Measurements from ENCODE around the gene SELENON. TPM values are rescaled to one million over a fixed set of nuclear protein-coding genes. Genes with fewer than 3 reads are reported as not detected.

The SELENON gene
- total and polyA plus RNA-seq, 12 donors = 8.7 to 105 (median 67.8) TPM

- Histone ChIP-seq H3K4me1 (replicated peaks in 1 of 2) (peaks cover 0 to 7% of the 10 kb centered on the region in 2 donors), H3K27me3 (no peaks in the 10 kb centered on the region), H3K27ac (no peak overlapping the region), H3K4me3 (no peak overlapping the region), H3K9me3 (replicated peaks in 1 of 3) (no peaks in the 10 kb centered on the region), H3K36me3 (replicated peaks in 1 of 2) (no peaks in the 10 kb centered on the region)
- DNase-seq = peak in 1 of 7 donors; percentile 47
- TF ChIP-seq POLR2A (IDR thresholded peaks at IDR 0.05) = no peak
- TF ChIP-seq, protein P1, sequence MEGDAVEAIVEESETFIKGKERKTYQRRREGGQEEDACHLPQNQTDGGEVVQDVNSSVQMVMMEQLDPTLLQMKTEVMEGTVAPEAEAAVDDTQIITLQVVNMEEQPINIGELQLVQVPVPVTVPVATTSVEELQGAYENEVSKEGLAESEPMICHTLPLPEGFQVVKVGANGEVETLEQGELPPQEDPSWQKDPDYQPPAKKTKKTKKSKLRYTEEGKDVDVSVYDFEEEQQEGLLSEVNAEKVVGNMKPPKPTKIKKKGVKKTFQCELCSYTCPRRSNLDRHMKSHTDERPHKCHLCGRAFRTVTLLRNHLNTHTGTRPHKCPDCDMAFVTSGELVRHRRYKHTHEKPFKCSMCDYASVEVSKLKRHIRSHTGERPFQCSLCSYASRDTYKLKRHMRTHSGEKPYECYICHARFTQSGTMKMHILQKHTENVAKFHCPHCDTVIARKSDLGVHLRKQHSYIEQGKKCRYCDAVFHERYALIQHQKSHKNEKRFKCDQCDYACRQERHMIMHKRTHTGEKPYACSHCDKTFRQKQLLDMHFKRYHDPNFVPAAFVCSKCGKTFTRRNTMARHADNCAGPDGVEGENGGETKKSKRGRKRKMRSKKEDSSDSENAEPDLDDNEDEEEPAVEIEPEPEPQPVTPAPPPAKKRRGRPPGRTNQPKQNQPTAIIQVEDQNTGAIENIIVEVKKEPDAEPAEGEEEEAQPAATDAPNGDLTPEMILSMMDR (IDR thresholded peaks at IDR 0.05) = no peak
- intact Hi-C loops (cut with DNase I) = loop anchor here in 1 of 2 donors (10.0 kb wide), 1 partner anchor 87 kb away; no protein-coding TSS in a partner anchor
- 51 to 58% (median 56%) methylated on average over 4 of the region's 4 CpGs for WGBS, 4 donors
These were observed 7.9 kb upstream of the SELENON start for GRCh38 chr1:25792115-25792514.

GRCh38 chr1:25793585-25794170, 6.3 kb upstream of the SELENON start:
- no peaks in the 10 kb centered on the region for H3K4me1 ChIP-seq (replicated peaks in 1 of 2)
- H3K9me3 ChIP-seq (replicated peaks in 1 of 3) = no peaks in the 10 kb centered on the region
- H3K4me3 ChIP-seq = no peak overlapping the region
- H3K27ac ChIP-seq = peak overlapping the region in 1 of 5 donors; percentile 61
- TF ChIP-seq, protein P1 (IDR thresholded peaks at IDR 0.05) = no peak
- TF ChIP-seq POLR2A (IDR thresholded peaks at IDR 0.05) = no peak
- H3K36me3 ChIP-seq (replicated peaks in 1 of 2) = no peaks in the 10 kb centered on the region
- no peaks in the 10 kb centered on the region for H3K27me3 ChIP-seq
- intact Hi-C loops (cut with DNase I) = loop anchor here in 1 of 2 donors (10.0 kb wide), 1 partner anchor 89 kb away; no protein-coding TSS in a partner anchor
- 57 to 87% (median 66%) methylated on average over 7 of the region's 7 CpGs for WGBS, 4 donors
- no peak for DNase-seq

- intact Hi-C loops (cut with DNase I) = loop anchor here in 1 of 2 donors (10.0 kb wide), 1 partner anchor 90 kb away; no protein-coding TSS in a partner anchor
- Histone ChIP-seq H3K4me1 (replicated peaks in 1 of 2) (peaks cover 0 to 2% of the 10 kb centered on the region in 2 donors), H3K27ac (no peak overlapping the region), H3K4me3 (no peak overlapping the region), H3K36me3 (replicated peaks in 1 of 2) (no peaks in the 10 kb centered on the region), H3K27me3 (no peaks in the 10 kb centered on the region), H3K9me3 (replicated peaks in 1 of 3) (no peaks in the 10 kb centered on the region)
- TF ChIP-seq, protein P1 (IDR thresholded peaks at IDR 0.05) = no peak
- TF ChIP-seq POLR2A (IDR thresholded peaks at IDR 0.05) = no peak
- no peak for DNase-seq
- WGBS, 4 donors = 63 to 80% (median 67%) methylated on average over 8 of the region's 8 CpGs
These were observed 5.7 kb upstream of the SELENON start for GRCh38 chr1:25794325-25794724.

DNA sequence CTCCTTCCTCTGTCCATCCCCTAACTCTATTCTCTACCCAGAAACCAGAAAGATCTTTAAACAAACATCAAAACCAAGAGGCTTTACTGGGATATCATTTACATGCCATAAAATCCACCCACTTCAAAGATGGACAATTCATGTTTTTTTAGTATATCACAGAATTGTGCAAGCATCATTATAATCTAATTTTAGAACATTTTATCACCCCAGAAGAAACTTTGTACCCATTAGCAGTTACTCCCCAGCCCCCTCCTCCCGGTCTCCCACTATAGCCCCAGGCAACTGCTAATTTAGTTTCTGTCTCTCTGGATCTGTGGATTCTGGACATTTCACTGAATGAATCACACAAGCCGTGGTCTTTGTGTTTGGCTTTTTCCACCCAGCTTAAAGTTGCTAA, 4.8 kb upstream of the SELENON start:
- Histone ChIP-seq H3K9me3 (replicated peaks in 1 of 3) (no peaks in the 10 kb centered on the region), H3K27me3 (no peaks in the 10 kb centered on the region), H3K4me3 (no peak overlapping the region), H3K27ac (no peak overlapping the region), H3K36me3 (replicated peaks in 1 of 2) (no peaks in the 10 kb centered on the region), H3K4me1 (replicated peaks in 1 of 2) (peaks cover 0 to 7% of the 10 kb centered on the region in 2 donors)
- no peak for DNase-seq
- TF ChIP-seq POLR2A (IDR thresholded peaks at IDR 0.05) = no peak
- TF ChIP-seq, protein P1 (IDR thresholded peaks at IDR 0.05) = no peak
- WGBS, 4 donors = 81 to 88% (median 87%) methylated on average over 2 of the region's 2 CpGs
- intact Hi-C loops (cut with DNase I) = loop anchor here (5.0 to 10.0 kb wide), 2 partner anchors 90 to 183 kb away; no protein-coding TSS in a partner anchor

Data from adrenal gland (tissue), 12 donors.